AG04450 (cell line): ENCODE measurements around the gene CLRN2. TPM values are rescaled to one million over a fixed set of nuclear protein-coding genes. Genes with fewer than 3 reads are reported as not detected.

ENCODE experiments used
- CTCF ChIA-PET: fragments of 300-600, 350-600 bp; formaldehyde crosslinking; extraction: SDS; loops from one replicate; lab custom pipeline; 2022; ENCODE audit warnings: antibody characterized with exemption, inconsistent platforms; lab: Charles Lee
- POLR2A ChIA-PET: fragments of 350-600 bp; formaldehyde crosslinking; extraction: SDS; loops from one replicate; lab custom pipeline; 2021; ENCODE audit warnings: antibody characterized with exemption, inconsistent platforms; lab: Yijun Ruan, JAX
- DNase-seq: peaks from one replicate; pipeline ENCODE4 v3.0.0-alpha.2; 2011; ENCODE audit warnings: low read depth, low spot score
- H3K27ac ChIP-seq: one replicate; pipeline ENCODE4 v1.5.1; 2012; ENCODE audit warnings: low read depth, low read length, control low read depth
- H3K27me3 ChIP-seq: one replicate; pipeline ENCODE4 v1.6.0; 2012; ENCODE audit warnings: low read length; ENCODE audit not compliant: control insufficient read depth, insufficient read depth
- H3K4me3 ChIP-seq: 2 replicates; pipeline ENCODE4 v1.5.1; 2011; ENCODE audit warnings: mild to moderate bottlenecking, low read depth, low read length, control low read depth
- H3K9me3 ChIP-seq: 2 replicates; pipeline ENCODE4 v1.5.1; 2012; ENCODE audit warnings: low read length; ENCODE audit not compliant: control insufficient read depth, insufficient read depth
- CTCF ChIP-seq: IDR thresholded peaks from 2 replicates; pipeline ENCODE4 v1.5.1; 2011; ENCODE audit warnings: low read depth, low read length, control low read depth, inconsistent platforms
- polyA plus RNA-seq: library from polyadenylated mRNA; depleted of rRNA; stranded (reverse); fragments of >200 nt; gene quantifications from 2 replicates; pipeline ENCODE4 v1.2.3, GENCODE V29; 2011

CLRN2 gene
- polyA plus RNA-seq, 1 experiment, result not detected

- TF ChIP-seq CTCF, result no peak
- ChIA-PET CTCF (interaction anchor here (2.1 kb wide), 1 partner anchor 1049 kb away, joined by 5 read pairs; no protein-coding TSS in a partner anchor), POLR2A (no interaction called here)
- Histone ChIP-seq H3K27ac (no peak overlapping the region), H3K9me3 (no peaks in the 10 kb centered on the region), H3K4me3 (no peak overlapping the region), H3K27me3 (peaks cover 3% of the 10 kb centered on the region)
- no peak for DNase-seq
Observed at GRCh38 chr4:17544205-17544604, 29.2 kb downstream of the CLRN2 start.

- Histone ChIP-seq H3K9me3 (no peaks in the 10 kb centered on the region), H3K27me3 (no peaks in the 10 kb centered on the region), H3K4me3 (no peak overlapping the region), H3K27ac (no peak overlapping the region)
- DNase-seq, result no peak
- no peak for TF ChIP-seq CTCF
- ChIA-PET CTCF (interaction anchor here (1.4 to 2.1 kb wide), 2 partner anchors 10 to 1048 kb away, joined by 5 read pairs; no protein-coding TSS in a partner anchor), POLR2A (no interaction called here)
Observed at GRCh38 chr4:17544831-17545234, 29.9 kb downstream of the CLRN2 start.

- ChIA-PET CTCF (interaction anchor here (0.7 to 2.1 kb wide), 4 partner anchors 9 to 1048 kb away, joined by 3 to 5 read pairs (median 4); no protein-coding TSS in a partner anchor), POLR2A (no interaction called here)
Observed at GRCh38 chr4:17545374-17546140, 30.6 kb downstream of the CLRN2 start.

GRCh38 chr4:17546222-17546621, 31.3 kb downstream of the CLRN2 start:
- TF ChIP-seq CTCF, result no peak
- no peak overlapping the region for H3K4me3 ChIP-seq
- ChIA-PET CTCF (interaction anchor here (1.1 to 3.5 kb wide), 3 partner anchors 262 to 1047 kb away, joined by 3 to 51 read pairs (median 5); no protein-coding TSS in a partner anchor), POLR2A (no interaction called here)
- no peaks in the 10 kb centered on the region for H3K27me3 ChIP-seq
- DNase-seq, result no peak
- no peak overlapping the region for H3K27ac ChIP-seq
- H3K9me3 ChIP-seq, result no peaks in the 10 kb centered on the region

More at GRCh38 chr4:17545374-17546140, 30.6 kb downstream of the CLRN2 start:
- no peak overlapping the region for H3K4me3 ChIP-seq
- no peak for DNase-seq
- no peak for TF ChIP-seq CTCF
- H3K9me3 ChIP-seq, result no peaks in the 10 kb centered on the region
- H3K27me3 ChIP-seq, result no peaks in the 10 kb centered on the region
- H3K27ac ChIP-seq, result no peak overlapping the region

GRCh38 chr4:17546678-17547077, 31.7 kb downstream of the CLRN2 start:
- Histone ChIP-seq H3K4me3 (no peak overlapping the region), H3K27me3 (no peaks in the 10 kb centered on the region), H3K27ac (no peak overlapping the region), H3K9me3 (no peaks in the 10 kb centered on the region)
- POLR2A ChIA-PET, result no interaction called here
- no peak for TF ChIP-seq CTCF
- DNase-seq, result no peak
- CTCF ChIA-PET, result interaction anchor here (0.8 to 3.5 kb wide), 2 partner anchors 91 to 1047 kb away, joined by 4 to 51 read pairs; no protein-coding TSS in a partner anchor
